Suprapubic skin (tissue), 4 donors: ENCODE data around the gene CCM2.

Experiments
- EP300 ChIP-seq: sonication (generic); formaldehyde crosslinking; IDR thresholded peaks from one replicate; pipeline ENCODE4 v1.6.1; 2017; ENCODE audit warnings: antibody characterized with exemption
- POLR2A ChIP-seq, 2 donors: fragments of 450-650 bp; IDR thresholded peaks; one replicate each; pipeline ENCODE4 v1.6.1; 2017; ENCODE audit warnings: antibody characterized with exemption in 2 of 2, mild to moderate bottlenecking in 2 of 2, moderate library complexity in 2 of 2
- POLR2AphosphoS5 ChIP-seq, 3 donors: sonication (generic); formaldehyde crosslinking; IDR thresholded peaks; one replicate each; pipeline ENCODE4 v1.6.1; 2017; ENCODE audit warnings: antibody characterized with exemption in 3 of 3
- TF ChIP-seq, protein P1 (sequence below), 2 donors: fragments of 200-600 bp in 1 of 2; fragments of 450-650 bp in 1 of 2; sonication (generic) in 1 of 2; IDR thresholded peaks; one replicate each; pipeline ENCODE4 v1.5.1; 2016 to 2019; ENCODE audit warnings: antibody characterized with exemption in 2 of 2, mild to moderate bottlenecking in 1 of 2, moderate library complexity in 1 of 2

DNA sequence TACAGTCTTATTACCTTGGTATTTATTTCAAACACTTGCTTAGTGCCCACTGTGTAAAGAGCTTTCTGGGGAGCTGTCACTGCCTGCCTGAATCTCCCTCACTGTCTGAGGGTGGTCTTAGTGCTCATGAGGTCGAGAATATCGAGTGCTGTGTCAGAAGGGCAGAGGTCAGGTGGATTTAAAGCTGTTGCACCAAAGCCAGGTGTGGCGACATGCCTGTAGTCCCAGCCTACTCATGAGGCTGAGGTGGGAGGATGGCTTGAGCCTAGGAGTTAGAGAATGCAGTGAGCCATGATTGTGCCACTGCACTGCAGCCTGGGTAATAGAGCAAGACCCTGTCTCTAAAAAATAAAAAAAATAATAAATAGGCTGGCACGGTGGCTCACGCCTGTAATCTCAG, 20.9 kb downstream of the CCM2 start:
- TF ChIP-seq POLR2A (IDR thresholded peaks at IDR 0.05), result no peak
- TF ChIP-seq, protein P1, sequence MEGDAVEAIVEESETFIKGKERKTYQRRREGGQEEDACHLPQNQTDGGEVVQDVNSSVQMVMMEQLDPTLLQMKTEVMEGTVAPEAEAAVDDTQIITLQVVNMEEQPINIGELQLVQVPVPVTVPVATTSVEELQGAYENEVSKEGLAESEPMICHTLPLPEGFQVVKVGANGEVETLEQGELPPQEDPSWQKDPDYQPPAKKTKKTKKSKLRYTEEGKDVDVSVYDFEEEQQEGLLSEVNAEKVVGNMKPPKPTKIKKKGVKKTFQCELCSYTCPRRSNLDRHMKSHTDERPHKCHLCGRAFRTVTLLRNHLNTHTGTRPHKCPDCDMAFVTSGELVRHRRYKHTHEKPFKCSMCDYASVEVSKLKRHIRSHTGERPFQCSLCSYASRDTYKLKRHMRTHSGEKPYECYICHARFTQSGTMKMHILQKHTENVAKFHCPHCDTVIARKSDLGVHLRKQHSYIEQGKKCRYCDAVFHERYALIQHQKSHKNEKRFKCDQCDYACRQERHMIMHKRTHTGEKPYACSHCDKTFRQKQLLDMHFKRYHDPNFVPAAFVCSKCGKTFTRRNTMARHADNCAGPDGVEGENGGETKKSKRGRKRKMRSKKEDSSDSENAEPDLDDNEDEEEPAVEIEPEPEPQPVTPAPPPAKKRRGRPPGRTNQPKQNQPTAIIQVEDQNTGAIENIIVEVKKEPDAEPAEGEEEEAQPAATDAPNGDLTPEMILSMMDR (IDR thresholded peaks at IDR 0.05), result no peak
- TF ChIP-seq EP300, result no peak
- TF ChIP-seq POLR2AphosphoS5 (IDR thresholded peaks at IDR 0.05), result no peak
